Stimulated activated CD8-positive, alpha-beta memory T cell treated with anti-CD3 and anti-CD28 coated beads, Interleukin-12 subunit alpha, Interleukin-12 subunit beta, amount 100 ng/mL, for 24 hours (primary cell): Measurements from ENCODE around the gene TBC1D14.

ENCODE experiments used
- DNase-seq: peaks from one replicate; pipeline ENCODE4 v3.0.0-alpha.2; 2020; ENCODE audit errors: extremely low read depth

The TBC1D14 gene

GRCh38 chr4:6929339-6929811, 19.7 kb downstream of the TBC1D14 start:
- DNase-seq, result no peak

- no peak for DNase-seq
Measured at GRCh38 chr4:6929812-6930464, 20.3 kb downstream of the TBC1D14 start.

- no peak for DNase-seq
Measured at GRCh38 chr4:6932475-6932874, 22.8 kb downstream of the TBC1D14 start.

GRCh38 chr4:6932918-6933317, 23.3 kb downstream of the TBC1D14 start:
- no peak for DNase-seq

- DNase-seq, result no peak
Measured at GRCh38 chr4:6933691-6934430, 24.2 kb downstream of the TBC1D14 start.

GRCh38 chr4:6935965-6936364, 26.3 kb downstream of the TBC1D14 start:
- DNase-seq, result no peak

- DNase-seq, result no peak
Measured at GRCh38 chr4:6937201-6937600, 27.6 kb downstream of the TBC1D14 start.

- no peak for DNase-seq
Measured at GRCh38 chr4:6937754-6938153, 28.1 kb downstream of the TBC1D14 start.

GRCh38 chr4:6938237-6938636, 28.6 kb downstream of the TBC1D14 start:
- DNase-seq, result no peak

- DNase-seq, result no peak
Measured at GRCh38 chr4:6938647-6939271, 29.1 kb downstream of the TBC1D14 start.

GRCh38 chr4:6939761-6940743, 30.4 kb downstream of the TBC1D14 start:
- DNase-seq, result no peak

GRCh38 chr4:6940744-6941137, 31.1 kb downstream of the TBC1D14 start:
- DNase-seq, result no peak

- no peak for DNase-seq
Measured at GRCh38 chr4:6941796-6942195, 32.2 kb downstream of the TBC1D14 start.

GRCh38 chr4:6942238-6942800, 32.7 kb downstream of the TBC1D14 start:
- no peak for DNase-seq

GRCh38 chr4:6943012-6943884, 33.6 kb downstream of the TBC1D14 start:
- DNase-seq, result no peak

GRCh38 chr4:6943885-6944225, 34.2 kb downstream of the TBC1D14 start:
- DNase-seq, result no peak

GRCh38 chr4:6944301-6945051, 34.9 kb downstream of the TBC1D14 start:
- DNase-seq, result no peak

- DNase-seq, result no peak
Measured at GRCh38 chr4:6945052-6945409, 35.4 kb downstream of the TBC1D14 start.

- no peak for DNase-seq
Measured at GRCh38 chr4:6946497-6946896, 36.9 kb downstream of the TBC1D14 start.

- no peak for DNase-seq
Measured at GRCh38 chr4:6948134-6948460, 38.5 kb downstream of the TBC1D14 start.
